ENCODE measurements around the gene ANKDD1A.
A peak's percentile ranks its signal among the peaks of the same experiment; 100 is the strongest.

The ANKDD1A gene

DNA sequence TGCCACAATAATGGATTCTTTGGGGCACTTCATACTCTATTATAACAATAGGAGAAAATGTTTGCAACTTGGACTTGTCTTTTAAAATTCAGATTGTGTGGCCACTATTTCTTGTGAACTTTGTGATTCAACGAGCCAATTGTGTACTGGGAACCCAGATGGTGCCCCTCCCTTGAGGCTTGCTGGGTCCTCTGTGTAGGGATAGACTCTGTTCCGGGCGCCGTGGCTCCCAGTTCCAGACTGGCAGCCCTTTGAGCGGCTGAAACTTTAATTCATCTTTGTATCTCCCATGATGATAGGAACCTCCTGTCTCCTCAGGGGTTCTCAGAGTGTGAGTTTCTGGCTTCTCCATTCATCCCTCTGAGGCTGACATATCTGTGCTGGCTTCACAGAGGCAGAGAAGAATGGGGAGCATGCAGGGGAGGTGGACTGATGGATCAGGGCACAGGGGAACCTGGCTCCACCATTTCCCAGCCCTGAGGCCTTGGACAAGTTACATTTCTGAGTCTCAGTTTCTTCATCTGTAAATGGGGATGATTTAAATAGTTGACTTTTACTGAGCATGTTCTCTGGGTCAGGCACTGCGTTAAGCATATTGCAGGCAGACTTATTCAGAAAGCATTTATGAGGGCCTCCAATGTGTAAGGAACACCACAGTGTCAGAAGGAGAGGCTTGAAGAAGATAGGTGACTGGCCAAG, 15.2 kb upstream of the ANKDD1A start:
- no peak for DNase-seq

DNA sequence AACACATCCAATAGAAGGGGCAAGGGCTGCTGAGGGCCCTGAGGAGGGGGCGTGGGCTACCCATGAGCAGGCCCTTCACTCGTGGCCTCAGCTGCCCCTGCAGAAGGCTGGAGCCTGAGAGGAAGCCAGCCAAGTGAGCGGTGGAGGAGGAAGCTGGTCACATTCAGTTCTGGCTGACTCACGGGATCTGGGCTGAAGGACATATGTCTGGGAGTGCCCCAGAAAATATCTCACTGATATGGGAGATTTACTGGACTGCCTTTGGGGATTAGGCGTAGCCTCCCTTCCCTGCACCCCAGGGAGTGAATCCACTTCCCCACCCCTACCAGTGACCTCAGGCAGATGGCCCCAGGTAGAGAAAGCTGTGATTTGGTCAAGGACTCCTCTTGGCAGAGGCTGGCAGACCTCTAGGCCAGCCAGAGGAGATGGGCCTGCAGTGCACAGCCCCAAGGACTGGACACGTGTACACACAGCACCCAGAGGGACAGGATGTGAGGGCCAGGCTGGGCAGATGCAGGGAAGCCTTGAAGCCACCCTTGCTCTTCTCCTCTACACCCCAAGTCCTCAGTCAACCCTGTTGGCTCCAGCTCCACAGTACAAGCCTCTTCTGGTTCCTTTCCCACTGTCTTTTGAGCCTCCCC, 14.2 kb upstream of the ANKDD1A start:
- DNase-seq, result no peak

DNA sequence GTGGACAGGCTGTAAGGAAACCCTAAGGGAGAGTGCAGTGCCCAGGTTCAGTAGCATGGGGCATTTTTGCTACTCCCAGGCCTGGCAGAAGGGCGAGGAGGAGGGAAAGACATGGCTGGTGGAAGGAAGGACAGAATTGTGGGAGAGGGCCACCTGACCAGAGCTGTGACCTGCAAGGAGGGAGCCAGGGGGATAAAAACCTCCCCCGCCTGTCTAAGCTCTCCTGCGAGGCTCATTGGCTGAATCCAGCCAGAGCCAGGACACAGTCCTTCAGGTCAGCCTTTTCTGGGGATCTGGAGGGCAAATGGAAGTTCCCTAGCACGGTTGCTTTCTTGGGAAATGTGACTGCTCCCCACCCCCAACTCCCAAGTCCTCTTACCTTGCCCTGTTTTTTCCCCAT, 13.3 kb upstream of the ANKDD1A start:
- DNase-seq, result no peak

DNA sequence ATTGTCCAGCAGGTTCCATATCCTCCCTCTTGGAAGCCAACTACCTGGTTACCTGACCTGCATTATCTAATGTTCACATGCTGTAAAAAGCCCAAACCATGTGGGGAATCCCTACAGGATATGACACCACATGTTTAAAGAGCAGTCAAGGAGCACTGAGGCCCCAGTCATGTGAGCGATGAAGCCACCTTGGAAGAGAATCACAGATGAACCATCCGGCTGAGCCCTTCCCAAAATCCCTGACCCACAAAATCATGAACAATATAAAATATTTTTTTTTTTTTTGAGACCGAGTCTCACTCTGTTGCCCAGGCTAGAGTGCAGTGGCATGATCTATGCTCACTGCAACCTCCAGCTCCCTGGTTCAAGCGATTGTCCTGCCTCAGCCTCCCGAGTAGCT, 10.6 kb upstream of the ANKDD1A start:
- no peak for DNase-seq

DNA sequence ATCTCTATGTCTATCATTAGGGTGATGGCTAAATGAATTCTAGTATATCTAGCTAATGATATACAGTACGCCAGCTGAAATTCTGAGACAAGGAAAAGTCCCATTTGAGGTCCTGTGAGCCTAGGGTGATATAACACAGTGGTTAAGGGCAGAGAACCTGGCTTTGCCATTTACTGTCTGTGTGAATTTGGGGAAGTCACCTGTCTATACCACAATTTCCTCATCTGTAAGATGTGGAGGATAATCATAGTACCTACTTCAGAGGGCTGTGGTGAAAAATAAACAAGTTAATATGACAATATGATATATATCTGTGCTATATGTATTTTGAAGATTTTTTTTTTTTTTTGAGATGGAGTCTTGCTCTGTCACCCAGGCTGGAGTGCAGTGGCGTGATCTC, 9.8 kb upstream of the ANKDD1A start:
- DNase-seq, result no peak

DNA sequence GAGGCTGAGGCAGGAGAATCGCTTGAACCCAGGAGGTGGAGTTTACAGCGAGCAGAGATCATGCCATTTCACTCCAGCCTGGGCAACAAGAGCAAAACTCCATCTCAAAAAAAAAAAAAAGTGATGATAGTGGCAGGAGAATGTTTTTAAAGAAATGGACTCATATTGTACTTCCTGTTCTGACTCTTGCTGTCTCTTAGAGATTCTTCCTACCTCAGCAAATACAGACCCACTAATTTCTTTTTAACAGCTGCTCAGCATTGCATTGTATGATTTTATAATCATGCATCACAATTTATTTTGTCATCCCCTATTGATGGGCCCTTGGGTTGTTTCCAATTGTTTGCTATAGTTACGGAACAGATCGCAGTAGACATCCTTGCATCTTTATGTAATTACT, 8.8 kb upstream of the ANKDD1A start:
- DNase-seq, result no peak

DNA sequence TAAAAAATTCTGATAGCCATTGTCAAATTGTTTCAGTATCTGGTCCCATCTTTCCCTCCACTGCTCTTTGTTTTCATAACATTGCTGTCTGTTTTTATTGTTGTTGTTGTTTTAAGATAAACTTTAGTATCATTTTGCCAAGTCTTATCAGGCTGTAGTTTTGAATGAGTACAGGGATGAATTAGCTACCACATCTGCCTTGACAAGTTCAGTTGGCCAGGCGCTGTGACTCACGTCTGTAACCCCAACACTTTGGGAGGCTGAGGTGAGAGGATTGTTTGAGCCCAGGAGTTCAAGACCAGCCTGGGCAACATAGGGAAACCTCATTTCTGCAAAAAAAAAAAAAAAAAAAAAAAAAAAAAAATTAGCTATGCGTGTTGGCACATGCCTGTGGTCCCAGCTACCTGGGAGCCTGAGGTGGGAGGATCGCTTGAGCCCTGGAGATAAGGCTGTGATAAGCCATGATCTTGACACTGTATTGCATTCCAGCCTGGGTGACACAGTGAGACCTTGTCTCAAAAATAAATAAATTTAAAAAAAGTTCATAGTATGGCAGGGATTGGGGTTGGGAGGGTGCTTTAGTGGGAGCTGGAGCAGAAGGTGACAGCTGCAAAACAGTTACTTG, 8.3 kb upstream of the ANKDD1A start:
- no peak for DNase-seq

DNA sequence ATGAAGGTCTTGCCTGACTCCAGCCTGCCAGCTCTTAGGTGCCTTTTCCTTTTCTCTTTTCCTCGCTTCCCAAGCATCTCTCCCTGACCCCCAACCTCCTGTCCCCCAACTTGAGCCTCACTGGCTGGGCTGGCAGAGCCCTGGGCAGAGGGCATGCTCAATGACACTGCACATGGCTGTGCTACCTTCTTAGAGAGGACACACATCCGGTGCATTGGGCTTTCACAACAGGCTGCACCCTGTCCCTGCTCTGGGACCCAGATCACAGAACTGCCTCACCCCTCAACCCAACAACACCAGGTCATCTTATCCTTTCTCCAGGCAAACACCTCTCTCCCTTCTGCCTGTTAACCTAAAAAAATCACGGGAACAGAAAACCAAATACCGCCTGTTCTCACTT, 7.5 kb upstream of the ANKDD1A start:
- DNase-seq, result no peak

DNA sequence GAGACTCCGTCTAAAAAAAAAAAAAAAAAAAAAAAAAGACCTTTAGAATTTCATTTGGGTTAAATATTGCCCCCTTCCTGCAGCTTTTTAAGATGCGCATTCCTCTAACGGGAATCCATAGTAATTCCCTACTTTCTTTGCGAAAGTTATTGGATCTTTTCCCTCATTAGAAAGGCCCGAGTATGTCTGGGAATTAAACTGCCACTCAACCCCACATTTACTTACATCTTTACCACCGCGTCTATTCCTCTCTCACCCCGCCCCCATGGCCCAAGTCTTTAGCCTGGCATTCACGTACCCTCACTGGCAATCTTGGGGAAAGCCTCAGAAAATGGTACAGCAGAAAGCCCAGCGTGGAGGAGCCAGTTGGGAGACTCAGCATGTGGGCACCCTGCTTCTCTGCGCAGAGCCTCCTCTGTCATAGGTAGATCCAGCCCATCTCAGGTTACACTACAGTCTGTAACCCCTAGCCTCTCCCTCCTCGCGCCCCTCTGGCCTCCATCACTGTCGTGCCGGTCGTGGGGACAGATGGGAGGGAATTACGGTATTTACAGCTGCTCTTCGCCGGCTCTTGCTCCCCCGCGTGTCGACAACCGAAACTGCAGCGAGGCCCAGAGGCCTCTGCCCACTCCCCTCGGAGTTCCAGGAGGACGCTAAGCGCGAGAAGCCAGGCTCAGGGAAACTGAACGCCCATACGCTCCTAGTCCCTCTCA, 6.4 kb upstream of the ANKDD1A start:
- DNase-seq, result peak; percentile 82

DNA sequence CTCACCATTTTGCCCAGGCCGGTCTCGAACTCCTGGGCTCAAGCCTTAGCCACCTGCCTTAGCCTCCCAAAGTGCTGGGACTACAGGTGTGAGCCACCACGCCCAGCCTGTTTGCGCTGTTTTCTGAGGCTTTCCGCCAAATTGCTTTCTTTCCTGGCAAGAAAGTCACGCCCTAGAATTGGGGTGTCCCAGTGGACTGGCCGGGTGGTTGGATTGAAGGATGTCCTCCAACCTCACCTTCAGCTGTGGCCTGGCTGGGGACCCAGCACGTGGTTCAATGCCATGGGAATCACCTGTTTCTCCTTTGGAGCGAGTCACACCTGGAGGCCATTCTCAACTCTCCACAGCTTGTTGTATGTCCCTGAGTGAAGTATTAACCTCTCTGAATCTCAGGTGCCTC, 5.8 kb upstream of the ANKDD1A start:
- DNase-seq, result no peak

DNA sequence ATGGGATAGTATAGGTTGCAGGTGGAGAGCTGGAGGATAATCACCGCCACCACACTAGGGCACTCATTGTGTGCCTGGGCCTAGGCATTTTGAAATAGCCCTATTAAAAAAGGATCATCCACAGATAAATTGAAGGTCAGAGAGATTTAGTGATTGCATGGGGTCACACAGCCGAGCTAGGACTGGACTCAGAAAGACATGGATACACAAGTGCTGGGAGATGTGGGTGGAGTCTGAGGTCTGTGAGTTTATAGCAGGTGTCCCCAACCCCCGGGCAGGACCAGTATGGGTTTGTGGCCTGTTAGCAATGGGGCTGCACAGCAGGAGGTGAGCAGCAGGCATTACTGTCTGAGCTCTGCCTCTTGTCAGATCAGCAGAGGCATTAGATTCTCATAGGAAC, 5.3 kb upstream of the ANKDD1A start:
- DNase-seq, result no peak

DNA sequence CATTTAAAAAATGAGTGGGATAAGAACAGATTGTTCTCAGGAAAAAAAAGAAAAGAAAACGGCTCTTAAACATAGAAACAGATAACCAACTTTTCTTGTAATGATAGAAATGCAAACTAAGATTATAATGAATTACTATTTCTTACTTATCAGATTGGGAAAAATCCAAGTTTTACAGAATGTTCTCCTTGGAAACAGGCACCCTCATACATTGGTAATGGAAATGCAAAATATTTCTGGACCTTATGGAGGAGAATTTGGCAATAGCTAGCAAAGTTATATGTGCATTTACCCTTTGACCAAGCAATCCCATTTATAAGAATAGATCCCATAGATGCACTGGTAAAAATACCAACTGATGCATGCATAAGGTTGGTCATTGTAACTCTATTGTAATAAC, 3.7 kb upstream of the ANKDD1A start:
- no peak for DNase-seq

DNA sequence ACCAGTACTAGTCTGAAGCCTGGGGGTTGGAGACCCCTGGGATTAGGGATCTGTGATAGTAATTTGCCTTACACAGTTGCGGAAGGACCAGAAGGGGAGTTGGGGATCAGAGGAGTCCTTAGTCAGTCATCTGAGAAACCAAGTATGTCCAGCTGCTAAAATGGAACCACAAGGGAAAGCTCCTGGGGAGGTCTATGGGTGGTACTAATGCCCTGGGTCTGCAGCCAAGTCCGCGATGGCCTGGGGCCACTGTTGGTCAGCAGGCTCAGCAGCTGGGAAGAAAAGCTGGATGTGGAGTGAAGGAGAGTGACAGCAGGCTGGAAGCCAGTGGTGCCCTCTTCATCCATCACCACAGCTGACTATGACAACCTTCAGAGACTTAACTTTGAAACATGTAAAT, 2.2 kb upstream of the ANKDD1A start:
- no peak for DNase-seq

DNA sequence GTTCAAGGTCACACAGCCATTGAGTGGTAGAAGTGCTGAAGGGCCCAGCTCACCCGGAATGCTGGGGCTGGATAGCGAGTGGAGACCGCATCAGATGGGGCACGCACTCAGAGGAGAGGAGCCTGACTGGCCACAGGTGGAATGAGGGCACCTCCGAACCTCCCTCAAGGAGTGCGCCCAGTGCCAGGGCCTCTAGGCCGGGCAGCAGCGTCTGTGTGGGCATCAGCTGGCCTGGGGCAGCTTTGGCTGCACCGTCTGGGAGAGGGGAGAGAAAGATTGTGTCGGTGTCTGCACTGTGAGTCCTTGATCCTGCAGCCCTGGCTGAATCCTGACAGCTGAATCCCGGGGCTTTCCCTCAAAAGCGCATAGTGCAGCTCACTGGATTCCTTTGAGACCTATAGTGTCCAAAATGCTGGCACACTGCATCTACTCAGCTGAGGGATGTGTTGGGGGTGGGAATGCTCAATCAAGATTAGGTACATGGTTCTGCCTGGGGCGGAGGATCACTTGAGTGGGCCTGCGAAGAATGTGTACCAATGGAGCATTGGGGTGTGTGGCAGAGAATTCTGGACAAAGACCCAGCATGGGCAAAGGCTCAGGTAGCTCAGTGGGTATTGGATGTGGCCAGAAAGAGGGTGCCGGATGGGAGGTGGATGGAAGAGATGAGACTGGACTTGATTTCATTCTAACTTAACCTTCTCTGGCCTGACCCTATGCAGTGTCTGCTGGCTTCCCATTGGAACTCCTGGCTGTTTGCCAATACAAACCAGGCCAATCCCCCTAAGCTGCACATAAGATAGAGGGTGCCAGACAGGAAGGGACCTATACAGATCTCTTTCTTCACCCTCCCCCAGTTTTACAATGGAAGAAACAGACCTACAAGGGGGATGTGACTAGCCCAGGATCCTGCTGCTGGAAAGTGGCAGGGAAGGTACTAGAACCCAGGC, 950 bp downstream of the ANKDD1A start:
- DNase-seq, result no peak

DNA sequence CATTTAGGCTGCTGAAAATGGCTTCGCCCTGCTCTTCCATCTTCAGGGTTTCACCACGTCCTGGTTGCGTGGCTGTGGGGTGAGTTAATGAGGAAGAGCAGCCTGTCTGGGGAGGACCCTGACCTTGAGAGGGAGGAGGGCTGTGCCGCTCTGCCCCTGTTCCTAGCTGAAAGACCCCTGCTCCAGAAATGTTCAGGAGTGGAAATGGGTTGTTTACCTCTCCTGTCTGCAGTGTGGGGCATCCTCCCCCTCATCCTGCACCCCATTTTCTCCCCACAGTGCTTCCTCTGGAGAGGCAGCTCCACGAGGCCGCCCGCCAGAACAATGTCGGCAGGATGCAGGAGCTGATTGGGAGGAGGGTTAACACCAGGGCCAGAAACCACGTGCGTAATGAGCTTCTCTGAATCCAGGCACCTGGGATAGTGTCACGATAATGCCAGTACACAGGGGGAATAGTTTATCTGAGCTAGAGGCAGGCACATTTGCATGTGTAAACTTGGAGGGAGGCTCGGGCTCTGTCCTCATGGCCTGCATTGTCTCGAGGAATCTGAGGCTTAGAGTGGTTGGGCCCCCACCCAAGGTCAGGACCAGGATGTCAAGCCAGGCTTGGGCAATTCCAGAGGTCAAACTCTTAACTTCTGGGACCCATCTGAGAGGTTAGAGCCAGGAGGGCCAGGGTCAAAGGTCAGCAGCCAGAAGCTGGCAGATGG, 4.0 kb downstream of the ANKDD1A start:
- no peak for DNase-seq

DNA sequence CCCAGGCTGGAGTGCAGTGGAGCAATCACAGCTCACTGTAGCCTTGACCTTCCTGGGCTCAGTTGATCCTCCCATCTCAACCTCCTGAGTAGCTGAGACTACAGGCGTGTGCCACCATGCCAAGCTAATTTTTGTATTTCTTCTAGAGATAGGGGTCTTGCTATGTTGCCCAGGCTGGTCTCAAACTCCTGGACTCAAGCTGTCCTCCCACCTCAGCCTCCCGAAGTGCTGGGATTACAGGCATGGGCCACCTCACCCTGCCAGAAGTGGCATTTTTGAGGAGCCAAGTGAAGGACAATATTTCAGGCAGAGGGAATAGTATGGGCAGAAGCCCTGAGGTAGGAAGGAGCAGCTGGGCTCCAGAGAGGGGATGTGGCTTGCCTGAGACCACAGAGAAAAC, 4.7 kb downstream of the ANKDD1A start:
- DNase-seq, result no peak

DNA sequence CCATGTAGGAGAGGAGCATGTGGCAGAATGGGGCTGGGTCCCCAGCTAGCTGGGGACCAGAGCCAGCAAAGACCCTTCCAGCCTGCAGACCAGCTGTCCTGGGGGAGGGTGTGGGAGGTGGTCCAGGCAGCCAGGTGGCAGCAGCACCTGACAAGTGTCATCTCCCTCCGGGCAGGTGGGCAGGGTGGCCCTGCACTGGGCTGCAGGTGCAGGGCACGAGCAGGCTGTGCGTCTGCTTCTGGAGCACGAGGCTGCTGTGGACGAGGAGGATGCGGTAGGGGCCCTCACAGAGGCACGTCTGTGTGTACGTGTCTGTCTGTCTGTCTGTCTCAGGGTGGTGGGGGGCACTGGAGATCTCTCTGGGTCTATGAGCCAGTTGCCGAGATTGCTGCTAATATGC, 5.5 kb downstream of the ANKDD1A start:
- DNase-seq, result no peak

DNA sequence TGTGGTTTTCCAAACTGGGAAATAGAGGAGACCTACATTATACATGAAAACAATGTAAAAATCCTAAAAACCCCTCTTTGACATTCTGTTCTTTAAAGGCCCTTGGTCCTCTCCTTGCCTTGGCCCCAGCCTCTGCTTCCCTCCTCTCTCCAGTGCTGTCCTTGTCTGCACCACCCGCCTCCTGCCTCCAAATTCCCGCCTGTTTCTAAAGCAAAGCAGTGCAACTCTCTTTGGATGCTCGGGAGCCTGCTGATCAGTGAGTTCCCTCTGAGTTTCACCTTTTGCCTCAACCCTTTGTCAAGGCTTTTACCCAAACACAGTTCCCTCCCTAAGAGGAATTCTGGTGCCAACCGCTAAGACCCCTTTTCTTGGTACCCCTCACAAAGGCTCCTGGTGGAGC, 8.0 kb downstream of the ANKDD1A start:
- DNase-seq, result no peak

DNA sequence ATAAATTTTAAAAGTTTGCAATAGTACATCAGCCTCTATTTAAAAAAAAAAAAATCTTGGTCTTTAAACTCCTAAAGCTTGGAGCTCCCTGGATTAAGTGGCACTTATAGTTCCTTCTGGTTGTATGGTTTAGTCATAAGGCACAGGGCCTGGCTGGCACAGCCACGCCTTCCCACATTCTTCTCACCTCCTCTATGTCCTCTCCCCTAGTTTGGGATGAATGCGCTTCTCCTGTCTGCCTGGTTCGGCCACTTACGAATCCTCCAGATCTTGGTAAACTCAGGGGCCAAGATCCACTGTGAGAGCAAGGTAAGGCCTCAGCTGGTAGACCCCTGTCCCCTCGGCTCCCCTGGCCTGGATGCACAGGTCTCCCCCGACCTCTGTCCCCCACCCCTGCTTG, 10.0 kb downstream of the ANKDD1A start:
- DNase-seq, result no peak

DNA sequence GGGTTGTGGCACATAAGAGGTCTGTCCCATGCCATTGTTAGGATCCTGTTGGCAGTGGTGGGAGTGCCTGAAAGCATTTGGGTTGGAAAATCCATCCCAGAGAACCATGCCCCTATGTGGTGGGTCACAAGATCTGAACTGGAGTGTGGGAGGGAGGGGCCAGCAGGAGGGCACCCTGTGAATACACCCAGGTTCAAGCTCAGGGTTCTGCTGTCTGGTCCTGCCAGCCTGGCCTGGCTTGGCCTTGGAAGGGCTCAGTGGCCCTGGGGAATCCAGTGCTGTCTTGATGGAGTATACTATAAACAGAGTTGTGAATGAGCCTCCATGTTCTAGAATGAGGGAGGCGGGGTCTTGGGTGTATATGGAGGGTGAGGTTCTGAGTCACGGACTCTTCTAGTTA, 11.8 kb downstream of the ANKDD1A start:
- no peak for DNase-seq

DNA sequence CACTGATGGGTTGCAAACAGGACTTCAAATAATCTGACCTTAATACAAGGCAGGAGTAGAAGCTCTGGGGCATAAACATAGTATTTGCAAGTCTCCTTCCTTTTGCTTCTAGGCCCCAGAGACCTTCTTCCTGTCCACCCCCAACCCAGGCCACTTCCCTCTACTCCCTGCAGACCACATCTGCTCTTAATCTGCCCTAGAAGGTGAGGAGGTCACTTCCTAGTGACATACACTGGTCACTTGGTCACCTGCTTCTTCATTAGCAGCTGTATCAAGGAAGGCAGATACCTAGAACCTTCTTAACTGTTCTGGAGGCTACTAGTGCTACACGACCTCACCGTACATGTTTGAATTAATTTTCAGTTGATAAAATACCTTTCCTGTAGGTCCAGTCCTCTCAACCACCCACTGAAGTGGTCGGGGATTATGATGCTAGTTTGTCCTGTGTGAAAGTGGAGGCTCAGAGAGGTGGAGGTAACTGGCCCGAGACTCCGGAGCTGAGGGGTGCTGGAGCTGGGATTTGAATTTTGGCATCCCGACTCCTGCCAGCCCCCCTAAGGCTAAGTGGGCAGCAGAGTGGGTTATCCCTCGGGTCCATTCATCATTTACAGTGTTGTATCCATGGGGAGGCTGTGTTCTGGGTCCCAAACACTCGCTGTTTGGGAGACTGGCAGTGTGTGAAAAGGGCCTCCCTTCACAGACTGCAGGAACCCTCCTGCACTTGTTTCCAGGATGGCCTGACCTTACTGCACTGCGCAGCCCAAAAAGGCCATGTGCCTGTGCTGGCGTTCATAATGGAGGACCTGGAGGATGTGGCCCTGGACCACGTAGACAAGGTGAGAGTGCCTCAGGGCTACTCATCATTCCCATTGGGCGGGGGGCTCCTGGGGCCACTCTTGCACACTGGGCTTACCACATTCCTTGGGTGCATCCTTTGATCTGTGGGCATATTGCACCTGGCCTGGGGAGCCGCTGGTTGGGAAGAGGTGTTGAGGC, 13.9 kb downstream of the ANKDD1A start:
- DNase-seq, result no peak

Measured in activated naive CD4-positive, alpha-beta T cell treated with Interleukin-2 at 50 U/mL for 16 hours (primary cell).